GM23338 (cell line): Measurements from ENCODE around the gene MFAP4. TPM values are rescaled to one million over a fixed set of nuclear protein-coding genes. Genes with fewer than 3 reads are reported as not detected.

Experiments used
- CREB1 ChIP-seq: fragments of 250-450 bp; sonication (Bioruptor Pico); IDR thresholded peaks from 2 replicates; pipeline ENCODE4 v1.5.0; 2020; ENCODE audit warnings: low read depth, mild to moderate bottlenecking, moderate library complexity
- NANOG ChIP-seq: IDR thresholded peaks from 2 replicates; pipeline ENCODE4 v1.6.1; 2016; ENCODE audit warnings: antibody characterized with exemption, borderline replicate concordance
- POLR2AphosphoS5 ChIP-seq: IDR thresholded peaks from 2 replicates; pipeline ENCODE4 v1.6.1; 2016; ENCODE audit warnings: antibody characterized with exemption, low read depth
- STAT1 ChIP-seq: IDR thresholded peaks from one replicate; pipeline ENCODE4 v1.6.1; 2016; ENCODE audit warnings: antibody characterized with exemption; ENCODE audit not compliant: unreplicated experiment
- ZNF114 ChIP-seq: fragments of 250-450 bp; sonication (Bioruptor Pico); IDR thresholded peaks from 2 replicates; pipeline ENCODE4 v1.5.0; 2020; ENCODE audit warnings: mild to moderate bottlenecking, moderate library complexity
- ZNF331 ChIP-seq: fragments of 250-450 bp; sonication (Bioruptor Pico); IDR thresholded peaks from 2 replicates; pipeline ENCODE4 v1.5.0; 2020; ENCODE audit warnings: low read depth, mild to moderate bottlenecking, moderate library complexity
- polyA plus RNA-seq: library from polyadenylated mRNA; unstranded; fragments of >200 nt; fragmentation: Nextera tagmentation; extraction: Ambion mirVana; gene quantifications from 2 replicates; pipeline ENCODE4 v1.2.1, GENCODE V29; 2016
- total RNA-seq: library from RNA; depleted of rRNA; stranded (reverse); fragments of >200 nt; shearing (Covaris generic); gene quantifications from 2 replicates; pipeline ENCODE4 v1.2.3, GENCODE V29; 2014
- TF ChIP-seq, protein P1 (sequence below): fragments of 250-450 bp; sonication (Bioruptor Pico); IDR thresholded peaks from 2 replicates; pipeline ENCODE4 v1.5.0; 2020; ENCODE audit warnings: mild to moderate bottlenecking, moderate library complexity
- TF ChIP-seq, protein P2 (sequence below): IDR thresholded peaks from 2 replicates; pipeline ENCODE4 v1.6.1; 2016; ENCODE audit warnings: antibody characterized with exemption
- TF ChIP-seq, protein P3 (sequence below), 2 experiments: fragments of 200-600 bp in 1 of 2; sonication (generic) in 1 of 2; conservative IDR thresholded peaks; 2 replicates each; pipeline versions ENCODE4 v1.5.1 to v1.6.1; 2016 to 2017; ENCODE audit warnings: antibody characterized with exemption in 2 of 2, low read depth in 2 of 2, mild to moderate bottlenecking in 2 of 2, moderate library complexity in 1 of 2

Gene MFAP4
- total and polyA plus RNA-seq, 2 experiments from 2014 or later = 7.7 to 9.7 TPM

GRCh38 chr17:19378416-19379360, 8.3 kb downstream of the MFAP4 start, which contains the start of gene MAPK7 (continued):
- TF ChIP-seq, protein P1, sequence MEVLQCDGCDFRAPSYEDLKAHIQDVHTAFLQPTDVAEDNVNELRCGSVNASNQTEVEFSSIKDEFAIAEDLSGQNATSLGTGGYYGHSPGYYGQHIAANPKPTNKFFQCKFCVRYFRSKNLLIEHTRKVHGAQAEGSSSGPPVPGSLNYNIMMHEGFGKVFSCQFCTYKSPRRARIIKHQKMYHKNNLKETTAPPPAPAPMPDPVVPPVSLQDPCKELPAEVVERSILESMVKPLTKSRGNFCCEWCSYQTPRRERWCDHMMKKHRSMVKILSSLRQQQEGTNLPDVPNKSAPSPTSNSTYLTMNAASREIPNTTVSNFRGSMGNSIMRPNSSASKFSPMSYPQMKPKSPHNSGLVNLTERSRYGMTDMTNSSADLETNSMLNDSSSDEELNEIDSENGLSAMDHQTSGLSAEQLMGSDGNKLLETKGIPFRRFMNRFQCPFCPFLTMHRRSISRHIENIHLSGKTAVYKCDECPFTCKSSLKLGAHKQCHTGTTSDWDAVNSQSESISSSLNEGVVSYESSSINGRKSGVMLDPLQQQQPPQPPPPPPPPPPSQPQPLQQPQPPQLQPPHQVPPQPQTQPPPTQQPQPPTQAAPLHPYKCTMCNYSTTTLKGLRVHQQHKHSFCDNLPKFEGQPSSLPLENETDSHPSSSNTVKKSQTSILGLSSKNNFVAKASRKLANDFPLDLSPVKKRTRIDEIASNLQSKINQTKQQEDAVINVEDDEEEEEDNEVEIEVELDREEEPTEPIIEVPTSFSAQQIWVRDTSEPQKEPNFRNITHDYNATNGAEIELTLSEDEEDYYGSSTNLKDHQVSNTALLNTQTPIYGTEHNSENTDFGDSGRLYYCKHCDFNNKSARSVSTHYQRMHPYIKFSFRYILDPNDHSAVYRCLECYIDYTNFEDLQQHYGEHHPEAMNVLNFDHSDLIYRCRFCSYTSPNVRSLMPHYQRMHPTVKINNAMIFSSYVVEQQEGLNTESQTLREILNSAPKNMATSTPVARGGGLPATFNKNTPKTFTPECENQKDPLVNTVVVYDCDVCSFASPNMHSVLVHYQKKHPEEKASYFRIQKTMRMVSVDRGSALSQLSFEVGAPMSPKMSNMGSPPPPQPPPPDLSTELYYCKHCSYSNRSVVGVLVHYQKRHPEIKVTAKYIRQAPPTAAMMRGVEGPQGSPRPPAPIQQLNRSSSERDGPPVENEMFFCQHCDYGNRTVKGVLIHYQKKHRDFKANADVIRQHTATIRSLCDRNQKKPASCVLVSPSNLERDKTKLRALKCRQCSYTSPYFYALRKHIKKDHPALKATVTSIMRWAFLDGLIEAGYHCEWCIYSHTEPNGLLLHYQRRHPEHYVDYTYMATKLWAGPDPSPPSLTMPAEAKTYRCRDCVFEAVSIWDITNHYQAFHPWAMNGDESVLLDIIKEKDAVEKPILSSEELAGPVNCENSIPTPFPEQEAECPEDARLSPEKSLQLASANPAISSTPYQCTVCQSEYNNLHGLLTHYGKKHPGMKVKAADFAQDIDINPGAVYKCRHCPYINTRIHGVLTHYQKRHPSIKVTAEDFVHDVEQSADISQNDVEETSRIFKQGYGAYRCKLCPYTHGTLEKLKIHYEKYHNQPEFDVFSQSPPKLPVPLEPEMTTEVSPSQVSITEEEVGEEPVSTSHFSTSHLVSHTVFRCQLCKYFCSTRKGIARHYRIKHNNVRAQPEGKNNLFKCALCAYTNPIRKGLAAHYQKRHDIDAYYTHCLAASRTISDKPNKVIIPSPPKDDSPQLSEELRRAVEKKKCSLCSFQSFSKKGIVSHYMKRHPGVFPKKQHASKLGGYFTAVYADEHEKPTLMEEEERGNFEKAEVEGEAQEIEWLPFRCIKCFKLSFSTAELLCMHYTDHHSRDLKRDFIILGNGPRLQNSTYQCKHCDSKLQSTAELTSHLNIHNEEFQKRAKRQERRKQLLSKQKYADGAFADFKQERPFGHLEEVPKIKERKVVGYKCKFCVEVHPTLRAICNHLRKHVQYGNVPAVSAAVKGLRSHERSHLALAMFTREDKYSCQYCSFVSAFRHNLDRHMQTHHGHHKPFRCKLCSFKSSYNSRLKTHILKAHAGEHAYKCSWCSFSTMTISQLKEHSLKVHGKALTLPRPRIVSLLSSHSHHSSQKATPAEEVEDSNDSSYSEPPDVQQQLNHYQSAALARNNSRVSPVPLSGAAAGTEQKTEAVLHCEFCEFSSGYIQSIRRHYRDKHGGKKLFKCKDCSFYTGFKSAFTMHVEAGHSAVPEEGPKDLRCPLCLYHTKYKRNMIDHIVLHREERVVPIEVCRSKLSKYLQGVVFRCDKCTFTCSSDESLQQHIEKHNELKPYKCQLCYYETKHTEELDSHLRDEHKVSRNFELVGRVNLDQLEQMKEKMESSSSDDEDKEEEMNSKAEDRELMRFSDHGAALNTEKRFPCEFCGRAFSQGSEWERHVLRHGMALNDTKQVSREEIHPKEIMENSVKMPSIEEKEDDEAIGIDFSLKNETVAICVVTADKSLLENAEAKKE (CRISPR knock-in tag) = no peak
- TF ChIP-seq, protein P2, sequence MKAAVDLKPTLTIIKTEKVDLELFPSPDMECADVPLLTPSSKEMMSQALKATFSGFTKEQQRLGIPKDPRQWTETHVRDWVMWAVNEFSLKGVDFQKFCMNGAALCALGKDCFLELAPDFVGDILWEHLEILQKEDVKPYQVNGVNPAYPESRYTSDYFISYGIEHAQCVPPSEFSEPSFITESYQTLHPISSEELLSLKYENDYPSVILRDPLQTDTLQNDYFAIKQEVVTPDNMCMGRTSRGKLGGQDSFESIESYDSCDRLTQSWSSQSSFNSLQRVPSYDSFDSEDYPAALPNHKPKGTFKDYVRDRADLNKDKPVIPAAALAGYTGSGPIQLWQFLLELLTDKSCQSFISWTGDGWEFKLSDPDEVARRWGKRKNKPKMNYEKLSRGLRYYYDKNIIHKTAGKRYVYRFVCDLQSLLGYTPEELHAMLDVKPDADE = no peak
- no peak for TF ChIP-seq ZNF114 (CRISPR knock-in tag)
- no peak for TF ChIP-seq ZNF331 (CRISPR knock-in tag)
- TF ChIP-seq, protein P3, sequence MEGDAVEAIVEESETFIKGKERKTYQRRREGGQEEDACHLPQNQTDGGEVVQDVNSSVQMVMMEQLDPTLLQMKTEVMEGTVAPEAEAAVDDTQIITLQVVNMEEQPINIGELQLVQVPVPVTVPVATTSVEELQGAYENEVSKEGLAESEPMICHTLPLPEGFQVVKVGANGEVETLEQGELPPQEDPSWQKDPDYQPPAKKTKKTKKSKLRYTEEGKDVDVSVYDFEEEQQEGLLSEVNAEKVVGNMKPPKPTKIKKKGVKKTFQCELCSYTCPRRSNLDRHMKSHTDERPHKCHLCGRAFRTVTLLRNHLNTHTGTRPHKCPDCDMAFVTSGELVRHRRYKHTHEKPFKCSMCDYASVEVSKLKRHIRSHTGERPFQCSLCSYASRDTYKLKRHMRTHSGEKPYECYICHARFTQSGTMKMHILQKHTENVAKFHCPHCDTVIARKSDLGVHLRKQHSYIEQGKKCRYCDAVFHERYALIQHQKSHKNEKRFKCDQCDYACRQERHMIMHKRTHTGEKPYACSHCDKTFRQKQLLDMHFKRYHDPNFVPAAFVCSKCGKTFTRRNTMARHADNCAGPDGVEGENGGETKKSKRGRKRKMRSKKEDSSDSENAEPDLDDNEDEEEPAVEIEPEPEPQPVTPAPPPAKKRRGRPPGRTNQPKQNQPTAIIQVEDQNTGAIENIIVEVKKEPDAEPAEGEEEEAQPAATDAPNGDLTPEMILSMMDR (conservative IDR thresholded peaks at IDR 0.05; ENCODE audit: low read depth in 2 of 2) = no peak
- no peak for TF ChIP-seq STAT1
- TF ChIP-seq NANOG = no peak
- no peak for TF ChIP-seq CREB1
- TF ChIP-seq POLR2AphosphoS5 = no peak; the same call in 1 of the 2 replicates
